PFSK-1 (cell line): Measurements from ENCODE around the gene PSMB1.

Source experiments
- FOXP2 ChIP-seq: optimal IDR thresholded peaks from 2 replicates; pipeline ENCODE3; 2011; ENCODE audit warnings: borderline replicate concordance, control low read depth, inconsistent platforms; ENCODE audit not compliant: insufficient read depth; ENCODE audit errors: extremely low read length, extremely low read depth
- POLR2AphosphoS5 ChIP-seq: IDR thresholded peaks from 2 replicates; pipeline ENCODE4 v1.6.1; 2012; ENCODE audit warnings: low read depth, mild to moderate bottlenecking, control low read depth, low read length, moderate library complexity
- REST ChIP-seq, 2 experiments: IDR thresholded peaks; 2 replicates each; pipeline versions ENCODE4 v1.6.1 to v1.8.0; 2011 to 2012; ENCODE audit warnings: low read depth in 2 of 2, low read length in 2 of 2, control low read depth in 1 of 2, inconsistent platforms in 1 of 2, mild to moderate bottlenecking in 1 of 2, moderate library complexity in 1 of 2; ENCODE audit not compliant: insufficient read depth in 1 of 2
- SIN3A ChIP-seq: IDR thresholded peaks from 2 replicates; pipeline ENCODE4 v1.6.1; 2012; ENCODE audit warnings: mild to moderate bottlenecking, low read length, moderate library complexity, borderline replicate concordance; ENCODE audit not compliant: insufficient read depth
- TAF1 ChIP-seq: IDR thresholded peaks from 2 replicates; pipeline ENCODE4 v1.6.1; 2012; ENCODE audit warnings: low read length, control low read depth, borderline replicate concordance; ENCODE audit not compliant: insufficient read depth

Gene PSMB1

GRCh38 chr6:170583756-170584180, 30.7 kb upstream of the PSMB1 start:
- TF ChIP-seq SIN3A (no peak), REST (IDR thresholded peaks at IDR 0.05; ENCODE audit: insufficient read depth in 1 of 2, low read depth in 2 of 2, low read length in 2 of 2) (no peak), FOXP2 (no peak), POLR2AphosphoS5 (no peak), TAF1 (no peak)

- TF ChIP-seq POLR2AphosphoS5 (no peak; the same call in 1 of the 2 replicates), TAF1 (no peak), REST (IDR thresholded peaks at IDR 0.05; ENCODE audit: insufficient read depth in 1 of 2, low read depth in 2 of 2, low read length in 2 of 2) (no peak), FOXP2 (no peak), SIN3A (no peak)
These were observed 25.8 kb upstream of the PSMB1 start for GRCh38 chr6:170578909-170579308.

- TF ChIP-seq FOXP2 (no peak), SIN3A (no peak), TAF1 (no peak), REST (IDR thresholded peaks at IDR 0.05; ENCODE audit: insufficient read depth in 1 of 2, low read depth in 2 of 2, low read length in 2 of 2) (no peak), POLR2AphosphoS5 (no peak)
These were observed 22.1 kb upstream of the PSMB1 start for GRCh38 chr6:170575250-170575649.

- no peak for TF ChIP-seq SIN3A
- no peak for TF ChIP-seq FOXP2
- no peak for TF ChIP-seq POLR2AphosphoS5
- TF ChIP-seq REST (IDR thresholded peaks at IDR 0.05; ENCODE audit: insufficient read depth in 1 of 2, low read depth in 2 of 2, low read length in 2 of 2), result no peak
- TF ChIP-seq TAF1, result no peak
These were observed 19.8 kb upstream of the PSMB1 start for GRCh38 chr6:170572704-170573466.
